Neural progenitor cell (in vitro differentiated cells): ENCODE results near the gene MMP14. TPM values are rescaled to one million over a fixed set of nuclear protein-coding genes. Genes with fewer than 3 reads are reported as not detected.

Experiments used
- DNase-seq: peaks from one replicate; pipeline ENCODE4 v3.0.0-alpha.2; 2016; ENCODE audit warnings: low spot score
- H2AFZ ChIP-seq: fragments of 200-600 bp; sonication (generic); replicated peaks from 2 replicates; pipeline ENCODE4 v1.6.1; 2016; ENCODE audit warnings: antibody characterized with exemption
- H3F3A ChIP-seq: fragments of 200-600 bp; sonication (generic); 2 replicates; pipeline ENCODE4 v1.6.1; 2016; ENCODE audit warnings: antibody characterized with exemption, low read depth
- H3K27ac ChIP-seq: fragments of 200-600 bp; sonication (generic); 2 replicates; pipeline ENCODE4 v1.5.1; 2016; ENCODE audit warnings: mild to moderate bottlenecking
- H3K27me3 ChIP-seq: fragments of 200-600 bp; sonication (generic); 2 replicates; pipeline ENCODE4 v1.6.1; 2016; ENCODE audit warnings: mild to moderate bottlenecking, moderate library complexity
- H3K36me3 ChIP-seq: fragments of 200-600 bp; sonication (generic); 2 replicates; pipeline ENCODE4 v1.5.1; 2016
- H3K4me1 ChIP-seq: fragments of 200-600 bp; sonication (generic); 2 replicates; pipeline ENCODE4 v1.6.1; 2016; ENCODE audit warnings: mixed run types
- H3K4me2 ChIP-seq: fragments of 200-600 bp; sonication (generic); 2 replicates; pipeline ENCODE4 v1.6.1; 2016
- H3K4me3 ChIP-seq: fragments of 200-600 bp; sonication (generic); 2 replicates; pipeline ENCODE4 v1.5.1; 2016
- H3K79me2 ChIP-seq: fragments of 200-600 bp; sonication (generic); 2 replicates; pipeline ENCODE4 v1.6.1; 2016; ENCODE audit warnings: low read depth
- H3K9ac ChIP-seq: fragments of 200-600 bp; sonication (generic); 2 replicates; pipeline ENCODE4 v1.6.1; 2016
- H3K9me3 ChIP-seq: fragments of 200-600 bp; sonication (generic); 2 replicates; pipeline ENCODE4 v1.5.1; 2016; ENCODE audit warnings: low read depth
- H4K20me1 ChIP-seq: fragments of 200-600 bp; sonication (generic); 2 replicates; pipeline ENCODE4 v1.6.1; 2016; ENCODE audit warnings: low read depth
- H3K27ac Mint-ChIP-seq: 3 replicates; pipeline ENCODE4 v1.8.0; 2021; ENCODE audit warnings: mixed read lengths
- H3K27me3 Mint-ChIP-seq: 2 replicates; pipeline ENCODE4 v1.8.0; 2022; ENCODE audit warnings: low read depth, mild to moderate bottlenecking, inconsistent platforms, moderate library complexity, mixed read lengths; ENCODE audit not compliant: insufficient read depth
- H3K36me3 Mint-ChIP-seq: 3 replicates; pipeline ENCODE4 v1.8.0; 2021; ENCODE audit warnings: mixed read lengths
- H3K4me1 Mint-ChIP-seq: 3 replicates; pipeline ENCODE4 v1.8.0; 2021; ENCODE audit warnings: mixed read lengths
- H3K4me3 Mint-ChIP-seq: 3 replicates; pipeline ENCODE4 v1.8.0; 2021; ENCODE audit warnings: mild to moderate bottlenecking, moderate library complexity, mixed read lengths
- H3K9me3 Mint-ChIP-seq: 3 replicates; pipeline ENCODE4 v1.8.0; 2020; ENCODE audit warnings: mixed read lengths
- EZH2 ChIP-seq: fragments of 200-600 bp; sonication (generic); IDR thresholded peaks from 2 replicates; pipeline ENCODE4 v1.6.1; 2017; ENCODE audit warnings: antibody characterized with exemption, mild to moderate bottlenecking, moderate library complexity
- EZH2phosphoT487 ChIP-seq: fragments of 200-600 bp; sonication (generic); IDR thresholded peaks from 2 replicates; pipeline ENCODE4 v1.6.1; 2017; ENCODE audit warnings: antibody characterized with exemption
- total RNA-seq: library from RNA; depleted of rRNA; stranded (reverse); fragments of >200 nt; gene quantifications from 2 replicates; pipeline ENCODE4 v1.2.3, GENCODE V29; 2015; ENCODE audit warnings: low replicate concordance
- TF ChIP-seq, protein P1 (sequence below): fragments of 200-600 bp; sonication (generic); IDR thresholded peaks from 2 replicates; pipeline ENCODE4 v1.5.1; 2017; ENCODE audit warnings: antibody characterized with exemption, mild to moderate bottlenecking

MMP14 gene
- total RNA-seq, 1 donor from 2014 or later: 15.1 TPM

- H3K9me3 ChIP-seq: no peaks in the 10 kb centered on the region
- no peaks in the 10 kb centered on the region for H3K4me1 ChIP-seq
- H2AFZ ChIP-seq: no peak overlapping the region
- no peak overlapping the region for H3K4me3 ChIP-seq
- no peak overlapping the region for H3K9ac ChIP-seq
- H3K79me2 ChIP-seq: no peaks in the 10 kb centered on the region
- H3K27me3 ChIP-seq: no peaks in the 10 kb centered on the region
- H3K27me3 Mint-ChIP-seq: peaks cover 8% of the 10 kb centered on the region
- H3K36me3 Mint-ChIP-seq: no peaks in the 10 kb centered on the region
- no peaks in the 10 kb centered on the region for H4K20me1 ChIP-seq
- H3K27ac ChIP-seq: no peak overlapping the region
- TF ChIP-seq EZH2phosphoT487 (no peak), EZH2 (no peak)
- TF ChIP-seq, protein P1, sequence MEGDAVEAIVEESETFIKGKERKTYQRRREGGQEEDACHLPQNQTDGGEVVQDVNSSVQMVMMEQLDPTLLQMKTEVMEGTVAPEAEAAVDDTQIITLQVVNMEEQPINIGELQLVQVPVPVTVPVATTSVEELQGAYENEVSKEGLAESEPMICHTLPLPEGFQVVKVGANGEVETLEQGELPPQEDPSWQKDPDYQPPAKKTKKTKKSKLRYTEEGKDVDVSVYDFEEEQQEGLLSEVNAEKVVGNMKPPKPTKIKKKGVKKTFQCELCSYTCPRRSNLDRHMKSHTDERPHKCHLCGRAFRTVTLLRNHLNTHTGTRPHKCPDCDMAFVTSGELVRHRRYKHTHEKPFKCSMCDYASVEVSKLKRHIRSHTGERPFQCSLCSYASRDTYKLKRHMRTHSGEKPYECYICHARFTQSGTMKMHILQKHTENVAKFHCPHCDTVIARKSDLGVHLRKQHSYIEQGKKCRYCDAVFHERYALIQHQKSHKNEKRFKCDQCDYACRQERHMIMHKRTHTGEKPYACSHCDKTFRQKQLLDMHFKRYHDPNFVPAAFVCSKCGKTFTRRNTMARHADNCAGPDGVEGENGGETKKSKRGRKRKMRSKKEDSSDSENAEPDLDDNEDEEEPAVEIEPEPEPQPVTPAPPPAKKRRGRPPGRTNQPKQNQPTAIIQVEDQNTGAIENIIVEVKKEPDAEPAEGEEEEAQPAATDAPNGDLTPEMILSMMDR: no peak
- H3K4me1 Mint-ChIP-seq: peaks cover 7% of the 10 kb centered on the region
- no peak overlapping the region for H3K4me3 Mint-ChIP-seq
- H3K36me3 ChIP-seq: no peaks in the 10 kb centered on the region
- H3F3A ChIP-seq: no peaks in the 10 kb centered on the region
- H3K4me2 ChIP-seq: no peak overlapping the region
- H3K27ac Mint-ChIP-seq: no peak overlapping the region
- no peak for DNase-seq
- H3K9me3 Mint-ChIP-seq: no peaks in the 10 kb centered on the region
Observed at GRCh38 chr14:22800346-22800745, 36.0 kb upstream of the MMP14 start.

DNA sequence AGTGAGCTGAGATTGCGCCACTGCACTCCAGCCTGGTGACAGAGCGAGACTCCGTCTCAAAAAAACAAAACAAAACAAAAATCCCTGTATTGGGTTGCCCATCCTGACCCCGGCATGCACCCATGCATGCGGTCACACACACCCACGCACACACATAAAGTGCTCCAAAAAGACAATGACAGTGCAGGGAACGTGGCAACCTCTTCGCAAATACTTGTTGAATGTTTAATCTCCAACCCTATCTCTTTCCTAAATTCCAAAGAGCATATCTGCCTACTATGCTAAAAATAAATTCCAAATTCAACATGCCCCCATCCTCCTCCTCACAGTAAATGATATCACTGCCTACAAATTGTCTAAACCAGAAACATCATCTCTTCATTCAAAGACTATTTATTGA, 34.7 kb upstream of the MMP14 start:
- H3K27ac Mint-ChIP-seq: no peak overlapping the region
- H3K4me1 ChIP-seq: no peaks in the 10 kb centered on the region
- peaks cover 5% of the 10 kb centered on the region for H3K27me3 Mint-ChIP-seq
- H3K4me3 Mint-ChIP-seq: no peak overlapping the region
- no peak overlapping the region for H3K4me3 ChIP-seq
- no peak for DNase-seq
- TF ChIP-seq, protein P1: no peak
- TF ChIP-seq EZH2 (no peak), EZH2phosphoT487 (no peak)
- H3K9me3 ChIP-seq: no peaks in the 10 kb centered on the region
- H3K79me2 ChIP-seq: no peaks in the 10 kb centered on the region
- no peaks in the 10 kb centered on the region for H3K36me3 ChIP-seq
- H2AFZ ChIP-seq: no peak overlapping the region
- no peaks in the 10 kb centered on the region for H4K20me1 ChIP-seq
- no peak overlapping the region for H3K27ac ChIP-seq
- H3K4me1 Mint-ChIP-seq: peaks cover 7% of the 10 kb centered on the region
- no peaks in the 10 kb centered on the region for H3K9me3 Mint-ChIP-seq
- H3K27me3 ChIP-seq: no peaks in the 10 kb centered on the region
- no peaks in the 10 kb centered on the region for H3K36me3 Mint-ChIP-seq
- no peak overlapping the region for H3K4me2 ChIP-seq
- no peaks in the 10 kb centered on the region for H3F3A ChIP-seq
- no peak overlapping the region for H3K9ac ChIP-seq

DNA sequence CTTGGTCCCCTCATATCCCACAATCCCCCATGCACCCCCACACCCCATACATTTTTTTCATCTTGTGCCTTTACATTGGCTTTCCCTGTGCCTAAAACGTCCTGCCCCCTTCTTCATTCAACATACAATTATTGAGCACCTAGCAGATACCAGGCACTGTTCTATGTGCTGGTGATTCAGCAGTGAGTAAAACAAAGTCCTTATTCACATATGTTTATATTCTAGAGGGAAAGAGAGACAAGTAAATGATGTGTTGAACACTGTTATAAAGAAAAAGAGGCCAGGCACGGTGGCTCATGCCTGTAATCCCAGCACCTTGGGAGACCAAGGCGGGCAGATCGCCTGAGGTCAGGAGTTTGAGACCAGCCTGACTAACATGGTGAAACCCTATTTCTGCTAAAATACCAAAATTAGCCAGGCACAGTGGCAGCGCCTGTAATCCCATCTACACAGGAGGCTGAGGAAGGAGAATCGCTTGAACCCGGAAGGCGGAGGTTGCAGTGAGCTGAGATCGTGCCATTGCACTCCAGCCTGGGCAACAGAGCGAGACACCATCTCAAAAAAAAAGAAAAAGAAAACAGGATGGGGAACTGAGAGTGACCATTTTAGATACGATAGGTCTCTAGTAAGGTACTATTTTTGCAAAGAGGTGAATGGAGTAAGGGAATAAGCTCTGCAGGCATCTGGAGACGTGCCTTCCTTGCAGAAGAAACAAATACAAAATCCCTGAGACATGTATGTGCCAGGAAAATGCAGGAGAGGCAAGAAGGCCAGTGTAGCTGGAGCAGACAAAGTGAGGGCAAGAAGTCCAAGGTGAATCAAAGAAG, 33.3 kb upstream of the MMP14 start:
- Histone ChIP-seq H2AFZ (no peak overlapping the region), H3K4me3 (no peak overlapping the region), H3K27ac (no peak overlapping the region), H3K79me2 (no peaks in the 10 kb centered on the region), H4K20me1 (no peaks in the 10 kb centered on the region), H3K4me2 (no peak overlapping the region), H3K4me1 (no peaks in the 10 kb centered on the region), H3K9me3 (no peaks in the 10 kb centered on the region), H3F3A (no peaks in the 10 kb centered on the region), H3K36me3 (no peaks in the 10 kb centered on the region), H3K27me3 (no peaks in the 10 kb centered on the region), H3K9ac (no peak overlapping the region)
- no peaks in the 10 kb centered on the region for H3K9me3 Mint-ChIP-seq
- DNase-seq: no peak
- no peaks in the 10 kb centered on the region for H3K36me3 Mint-ChIP-seq
- no peak overlapping the region for H3K4me3 Mint-ChIP-seq
- H3K4me1 Mint-ChIP-seq: no peaks in the 10 kb centered on the region
- no peak overlapping the region for H3K27ac Mint-ChIP-seq
- H3K27me3 Mint-ChIP-seq: peaks cover 9% of the 10 kb centered on the region
- TF ChIP-seq EZH2phosphoT487 (no peak), EZH2 (no peak)
- TF ChIP-seq, protein P1: no peak
